GM18868 (cell line): ENCODE data around the gene ARF6.
"Not testable (repeated sequence)": the region's sequence is repeated elsewhere in the genome, so short reads cannot be mapped to it uniquely, and the experiment has no call there.

Experiments
- ATAC-seq: cut with Tn5 transposase; IDR thresholded peaks from one replicate; pipeline ENCODE4 v1.9.1; 2021; ENCODE audit warnings: mild to moderate bottlenecking, moderate library complexity; ENCODE audit not compliant: unreplicated experiment

ARF6 gene

GRCh38 chr14:49904270-49904669 lies 11.4 kb downstream of the ARF6 start:
- ATAC-seq, result no peak

- no peak for ATAC-seq
Measured at GRCh38 chr14:49905989-49906388, 13.1 kb downstream of the ARF6 start.

- ATAC-seq, result no peak
Measured at GRCh38 chr14:49907186-49907585, 14.3 kb downstream of the ARF6 start.

- no peak for ATAC-seq
Measured at GRCh38 chr14:49908433-49908782, 15.5 kb downstream of the ARF6 start.

GRCh38 chr14:49909016-49909415 lies 16.1 kb downstream of the ARF6 start:
- no peak for ATAC-seq

GRCh38 chr14:49915085-49915484 lies 22.2 kb downstream of the ARF6 start:
- ATAC-seq, result no peak

- ATAC-seq, result no peak
Measured at GRCh38 chr14:49918706-49919105, 25.8 kb downstream of the ARF6 start.

- ATAC-seq, result no peak
Measured at GRCh38 chr14:49919825-49920659, 27.2 kb downstream of the ARF6 start.

GRCh38 chr14:49920935-49921334 lies 28.1 kb downstream of the ARF6 start:
- peak; percentile 78 for ATAC-seq

- ATAC-seq, result no peak
Measured at GRCh38 chr14:49921401-49921800, 28.5 kb downstream of the ARF6 start.

GRCh38 chr14:49923442-49923841 lies 30.6 kb downstream of the ARF6 start:
- ATAC-seq, result no peak

GRCh38 chr14:49923881-49924280 lies 31.0 kb downstream of the ARF6 start:
- ATAC-seq, result no peak

- no peak for ATAC-seq
Measured at GRCh38 chr14:49924852-49925251, 32.0 kb downstream of the ARF6 start.

- ATAC-seq, result no peak
Measured at GRCh38 chr14:49926803-49927202, 33.9 kb downstream of the ARF6 start.

- no peak for ATAC-seq
Measured at GRCh38 chr14:49928015-49928414, 35.1 kb downstream of the ARF6 start.

GRCh38 chr14:49930720-49931119 lies 37.8 kb downstream of the ARF6 start:
- ATAC-seq, result no peak

- ATAC-seq, result no peak
Measured at GRCh38 chr14:49931523-49931922, 38.6 kb downstream of the ARF6 start.

- ATAC-seq, result no peak
Measured at GRCh38 chr14:49933128-49933527, 40.2 kb downstream of the ARF6 start.

- ATAC-seq, result no peak
Measured at GRCh38 chr14:49933704-49934103, 40.8 kb downstream of the ARF6 start.

GRCh38 chr14:49934646-49935045 lies 41.8 kb downstream of the ARF6 start:
- no peak for ATAC-seq

GRCh38 chr14:49935526-49935925 lies 42.6 kb downstream of the ARF6 start:
- no peak for ATAC-seq

GRCh38 chr14:49936246-49936645 lies 43.4 kb downstream of the ARF6 start:
- ATAC-seq, result not testable (repeated sequence)

- not testable (repeated sequence) for ATAC-seq
Measured at GRCh38 chr14:49936882-49937281, 44.0 kb downstream of the ARF6 start.
